HG02840 (cell line): ENCODE measurements around the gene BNC1.

ENCODE experiments used
- ATAC-seq: cut with Tn5 transposase; IDR thresholded peaks from one replicate; pipeline ENCODE4 v1.9.1; 2021; ENCODE audit warnings: mild to moderate bottlenecking, moderate library complexity, moderate number of reproducible peaks; ENCODE audit not compliant: unreplicated experiment, low FRiP score

Gene BNC1, protein sequence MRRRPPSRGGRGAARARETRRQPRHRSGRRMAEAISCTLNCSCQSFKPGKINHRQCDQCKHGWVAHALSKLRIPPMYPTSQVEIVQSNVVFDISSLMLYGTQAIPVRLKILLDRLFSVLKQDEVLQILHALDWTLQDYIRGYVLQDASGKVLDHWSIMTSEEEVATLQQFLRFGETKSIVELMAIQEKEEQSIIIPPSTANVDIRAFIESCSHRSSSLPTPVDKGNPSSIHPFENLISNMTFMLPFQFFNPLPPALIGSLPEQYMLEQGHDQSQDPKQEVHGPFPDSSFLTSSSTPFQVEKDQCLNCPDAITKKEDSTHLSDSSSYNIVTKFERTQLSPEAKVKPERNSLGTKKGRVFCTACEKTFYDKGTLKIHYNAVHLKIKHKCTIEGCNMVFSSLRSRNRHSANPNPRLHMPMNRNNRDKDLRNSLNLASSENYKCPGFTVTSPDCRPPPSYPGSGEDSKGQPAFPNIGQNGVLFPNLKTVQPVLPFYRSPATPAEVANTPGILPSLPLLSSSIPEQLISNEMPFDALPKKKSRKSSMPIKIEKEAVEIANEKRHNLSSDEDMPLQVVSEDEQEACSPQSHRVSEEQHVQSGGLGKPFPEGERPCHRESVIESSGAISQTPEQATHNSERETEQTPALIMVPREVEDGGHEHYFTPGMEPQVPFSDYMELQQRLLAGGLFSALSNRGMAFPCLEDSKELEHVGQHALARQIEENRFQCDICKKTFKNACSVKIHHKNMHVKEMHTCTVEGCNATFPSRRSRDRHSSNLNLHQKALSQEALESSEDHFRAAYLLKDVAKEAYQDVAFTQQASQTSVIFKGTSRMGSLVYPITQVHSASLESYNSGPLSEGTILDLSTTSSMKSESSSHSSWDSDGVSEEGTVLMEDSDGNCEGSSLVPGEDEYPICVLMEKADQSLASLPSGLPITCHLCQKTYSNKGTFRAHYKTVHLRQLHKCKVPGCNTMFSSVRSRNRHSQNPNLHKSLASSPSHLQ

DNA sequence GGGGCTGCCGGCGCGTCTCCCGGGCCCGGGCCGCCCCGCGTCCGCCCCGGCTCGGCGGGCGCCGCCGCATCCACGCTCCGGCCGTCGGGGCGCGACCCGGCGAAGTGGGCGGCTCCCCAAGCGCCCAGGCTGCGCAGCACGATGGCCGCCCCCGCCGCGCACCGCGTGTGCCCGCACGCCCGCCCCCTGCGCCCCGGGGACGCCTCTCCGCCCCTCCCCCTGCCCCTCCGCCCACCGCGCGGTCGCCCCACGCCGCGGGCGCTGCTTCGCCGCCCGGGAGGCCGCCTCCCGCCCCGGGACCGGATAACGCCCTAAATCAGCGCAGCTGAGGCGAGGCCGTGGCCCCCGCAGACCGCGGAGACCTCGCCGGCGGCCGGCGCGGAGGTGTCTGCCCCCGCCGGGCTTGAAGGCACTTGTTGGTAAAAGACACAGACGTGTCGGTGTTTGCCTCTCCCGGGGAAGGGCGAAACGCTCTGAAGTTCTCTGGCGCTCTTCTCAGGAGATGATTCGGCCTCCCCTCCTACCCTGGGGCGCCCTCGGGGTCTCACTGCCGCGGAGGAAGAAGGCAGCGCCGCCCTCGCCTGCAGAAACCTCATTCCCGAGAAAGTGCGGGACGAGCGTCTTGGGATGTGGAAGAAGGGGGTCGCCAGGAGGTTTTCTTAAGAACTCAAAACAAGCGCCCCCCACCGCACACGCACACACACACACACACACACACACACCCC is at the start of gene BNC1:
BNC1 (minus strand) TSS at position 106 of the 725 bp plus-strand sequence; CDS start at position 70, 36 bp downstream.
- ATAC-seq = no peak

DNA sequence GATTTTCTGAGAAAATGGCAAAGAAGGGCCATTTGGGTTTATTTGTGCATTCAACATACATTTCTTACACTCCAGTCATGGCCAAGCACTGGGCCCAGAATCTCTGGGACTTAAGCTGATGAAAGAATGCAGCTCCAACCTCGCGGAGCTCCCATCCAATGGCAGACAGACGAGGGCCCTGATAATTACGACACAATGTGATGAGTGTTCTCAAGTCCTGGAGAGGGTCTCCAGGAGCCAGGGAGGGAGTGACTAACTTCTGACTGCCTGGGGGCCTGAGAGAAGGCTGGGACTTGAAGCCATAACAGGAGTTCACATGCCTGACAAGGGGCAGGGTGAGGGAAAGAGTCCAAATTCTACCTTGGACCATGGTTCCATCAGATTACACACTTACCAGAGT is 42.6 kb upstream of the BNC1 start:
- no peak for ATAC-seq

DNA sequence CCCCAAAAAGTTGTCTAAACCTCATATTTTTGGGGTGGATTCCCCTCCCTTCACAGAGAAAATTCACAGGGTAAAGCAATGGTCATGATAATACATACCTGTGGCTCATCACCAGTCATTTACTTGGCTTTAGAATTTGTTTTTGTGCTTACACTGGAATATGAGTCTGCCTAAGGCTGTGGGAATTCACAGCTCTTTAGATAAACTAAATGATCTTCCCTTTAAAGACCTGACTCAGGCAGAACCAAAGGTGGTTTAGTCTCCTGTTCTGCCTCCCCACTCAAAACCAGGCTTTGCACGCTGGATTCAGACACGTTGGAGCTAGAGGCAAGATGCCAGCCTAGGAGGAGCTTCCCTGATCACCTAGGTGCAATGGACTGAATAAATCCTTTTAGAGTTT is 40.3 kb upstream of the BNC1 start:
- no peak for ATAC-seq

DNA sequence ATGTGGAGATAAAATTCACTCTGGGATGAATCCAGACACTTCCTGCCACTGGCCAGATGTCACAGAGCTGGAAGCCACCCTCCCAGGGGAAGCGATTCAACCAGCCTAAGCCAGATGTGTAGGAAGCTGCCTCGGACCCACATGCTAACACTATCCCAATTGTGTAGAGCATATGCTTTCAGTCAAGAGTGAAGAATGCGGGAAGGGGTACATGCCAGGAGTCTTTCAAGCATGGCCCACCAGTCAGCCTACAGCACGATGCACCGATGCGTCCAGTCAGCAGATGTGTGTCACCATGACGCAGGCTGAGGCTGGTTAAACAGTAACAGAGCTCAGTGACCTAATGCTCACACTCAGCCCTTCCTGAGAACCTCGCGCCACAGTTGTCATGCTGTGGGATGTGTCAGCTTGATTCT is 38.8 kb upstream of the BNC1 start:
- ATAC-seq = no peak

DNA sequence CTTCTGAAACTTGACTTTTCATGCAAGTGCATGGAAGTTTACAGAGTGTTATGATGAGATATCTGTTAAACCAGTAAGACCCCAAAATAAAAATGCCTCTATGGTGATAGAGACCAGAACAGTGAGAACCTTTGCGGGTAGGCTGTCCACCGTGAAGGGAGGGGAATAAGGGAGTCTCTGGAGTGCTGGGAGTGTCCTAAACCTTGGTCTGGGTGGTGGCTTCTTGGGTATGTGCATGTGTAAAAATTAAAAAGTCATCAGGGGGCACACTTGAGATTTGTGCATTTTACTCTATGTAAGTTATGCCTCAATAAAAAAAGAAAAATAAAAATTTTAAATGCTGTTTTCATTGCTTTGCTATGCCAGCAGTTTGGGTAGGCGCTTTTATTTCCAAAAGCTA is 38.2 kb upstream of the BNC1 start:
- ATAC-seq = no peak

- ATAC-seq = no peak
These were observed 37.6 kb upstream of the BNC1 start for GRCh38 chr15:83322061-83322460.

DNA sequence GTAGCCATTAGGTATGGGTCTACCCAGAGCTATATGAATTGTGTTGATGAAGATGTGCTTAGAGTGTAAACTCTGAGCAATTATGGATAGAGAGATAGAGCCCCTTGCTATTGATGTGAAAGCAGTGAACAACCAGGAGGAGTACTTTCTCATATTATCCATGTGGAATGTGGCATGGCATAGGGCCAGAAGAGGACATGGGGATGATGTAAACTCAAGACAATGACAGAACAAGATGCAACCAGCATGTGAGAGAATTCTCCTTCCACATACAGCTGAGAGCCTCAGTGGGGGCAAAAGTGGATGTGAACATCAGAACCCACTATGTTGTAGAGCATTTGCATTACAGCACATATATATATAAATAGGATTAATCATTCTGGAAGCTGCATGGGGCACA is 36.4 kb upstream of the BNC1 start:
- no peak for ATAC-seq

DNA sequence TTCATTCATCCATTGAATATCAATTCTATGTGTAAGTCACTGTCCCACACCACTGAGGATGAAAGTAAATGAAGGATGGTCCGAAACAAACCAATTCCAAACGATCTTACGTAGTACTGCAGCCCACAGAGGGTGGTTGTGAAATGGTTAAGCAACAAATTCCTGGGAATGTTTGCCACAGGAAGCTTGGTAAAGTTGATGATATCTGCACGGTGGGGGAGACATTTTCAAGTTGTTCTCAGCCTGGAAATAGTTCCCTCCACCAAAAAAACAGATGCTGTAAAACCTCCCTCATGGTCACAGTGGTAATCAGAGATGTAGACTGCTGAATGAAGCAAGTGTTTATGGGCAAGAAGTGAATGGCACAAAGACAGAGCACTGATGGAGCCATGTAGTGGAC is 35.9 kb upstream of the BNC1 start:
- ATAC-seq = no peak

DNA sequence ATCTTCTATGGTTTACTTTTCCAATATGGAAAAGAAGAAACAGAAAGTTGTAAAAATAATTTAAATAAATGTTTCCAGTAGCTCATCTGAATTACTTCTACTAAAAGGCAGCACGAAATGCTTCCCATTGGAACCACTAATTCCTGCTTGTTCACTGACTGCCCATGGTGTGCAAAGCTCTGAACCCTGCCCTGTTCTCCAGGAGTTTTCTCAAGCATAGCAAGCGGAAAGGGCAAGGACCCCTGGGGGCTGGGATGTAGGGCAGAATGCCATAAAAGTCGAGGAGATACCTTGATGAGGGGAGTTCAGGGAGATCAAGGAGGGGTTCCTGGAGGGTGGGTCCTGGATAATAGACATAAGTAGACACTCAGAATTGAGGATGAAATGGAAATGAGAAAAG is 35.3 kb upstream of the BNC1 start:
- ATAC-seq = no peak

DNA sequence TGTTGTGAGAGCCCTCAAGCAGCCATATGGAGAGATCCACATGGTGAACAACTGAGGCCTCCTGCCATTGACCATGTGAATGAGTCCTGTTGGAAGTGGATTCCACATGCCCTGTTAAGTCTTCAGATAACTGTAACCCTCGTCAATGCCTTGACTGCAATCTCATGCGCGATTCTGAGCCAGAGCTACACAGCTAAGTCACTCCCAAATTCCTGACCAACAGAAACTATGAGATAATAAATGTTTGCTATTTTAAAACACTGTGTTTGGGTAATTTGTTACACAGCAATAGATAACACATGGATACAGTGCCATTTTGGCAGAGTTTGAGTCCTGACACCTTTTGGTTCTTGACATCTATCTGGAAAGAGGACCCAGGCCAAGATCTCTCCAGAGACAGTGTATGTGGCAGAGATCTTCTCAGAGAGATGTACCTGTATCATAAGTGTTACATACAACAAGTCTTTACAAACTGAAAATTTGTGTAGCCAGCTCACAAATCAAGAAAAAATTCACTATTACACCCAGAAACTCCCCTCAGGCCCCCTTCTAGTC is 34.5 kb upstream of the BNC1 start:
- ATAC-seq = no peak

DNA sequence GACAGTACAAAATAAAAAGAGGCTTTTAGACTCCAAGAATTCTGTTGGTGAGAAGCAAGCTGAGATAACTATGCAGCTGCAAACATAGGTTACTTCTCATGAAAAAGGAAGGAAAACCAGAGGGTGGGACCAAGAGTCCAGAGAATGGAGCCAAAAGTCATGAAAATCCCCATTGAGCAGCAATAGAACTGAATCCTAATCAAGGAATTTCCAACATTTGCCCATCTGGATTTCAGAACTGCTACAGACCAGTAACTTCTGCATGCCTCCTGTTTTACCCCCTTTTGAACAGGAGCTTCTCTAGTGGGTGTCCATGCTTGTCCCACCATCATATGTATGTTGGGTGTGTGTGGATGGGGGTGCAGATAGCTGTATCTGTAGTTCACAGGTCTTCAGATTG is 33.6 kb upstream of the BNC1 start:
- no peak for ATAC-seq

DNA sequence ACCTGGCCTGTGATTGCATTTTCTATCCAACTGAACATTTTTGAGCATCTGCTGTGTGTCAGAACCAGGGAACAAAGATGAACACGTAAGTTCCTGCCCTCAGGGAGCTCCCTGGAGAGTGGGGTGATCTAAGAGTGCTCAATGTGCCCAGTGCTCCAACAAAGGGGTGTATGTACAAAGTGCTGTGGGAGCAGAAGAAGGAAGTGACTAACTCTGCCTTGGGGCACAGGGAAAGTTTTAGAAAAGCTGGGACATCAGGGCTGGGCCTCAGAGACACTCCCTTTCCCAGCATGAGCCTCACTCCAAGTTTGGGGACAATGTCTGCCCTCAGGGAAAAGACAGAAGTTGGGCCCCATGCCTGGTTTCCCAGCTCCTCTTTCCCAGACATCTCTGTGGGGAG is 27.6 kb upstream of the BNC1 start:
- no peak for ATAC-seq

- ATAC-seq = no peak
These were observed 26.3 kb upstream of the BNC1 start for GRCh38 chr15:83310521-83311456.

- ATAC-seq = no peak
These were observed 24.2 kb upstream of the BNC1 start for GRCh38 chr15:83308671-83309070.

GRCh38 chr15:83306561-83306960 is 22.1 kb upstream of the BNC1 start:
- no peak for ATAC-seq

GRCh38 chr15:83305704-83306291 is 21.3 kb upstream of the BNC1 start:
- no peak for ATAC-seq

- ATAC-seq = no peak
These were observed 20.6 kb upstream of the BNC1 start for GRCh38 chr15:83304861-83305703.

DNA sequence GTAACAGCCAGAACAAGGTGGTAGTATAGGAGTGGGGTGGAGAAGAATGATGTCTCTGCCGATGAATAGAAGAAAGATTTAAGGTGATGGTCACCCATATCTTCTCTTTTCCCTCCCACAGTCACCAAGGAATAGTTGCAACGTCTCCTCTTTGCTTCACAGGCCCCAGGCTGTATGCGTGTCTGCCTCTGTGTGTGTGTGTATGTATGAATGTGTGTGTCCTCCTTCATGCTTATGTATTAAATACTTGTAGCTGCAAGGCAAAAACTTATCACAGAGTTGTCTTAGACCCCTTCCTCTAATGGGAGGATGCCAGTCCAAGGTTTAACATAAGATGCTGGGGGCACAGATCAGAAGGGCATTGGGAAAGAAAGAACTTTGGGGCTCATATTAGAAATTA is 19.1 kb upstream of the BNC1 start:
- ATAC-seq = no peak
